HG03159 (cell line): ENCODE data around the gene CRYBB1.

Experiments
- ATAC-seq: cut with Tn5 transposase; IDR thresholded peaks from one replicate; pipeline ENCODE4 v1.9.1; 2021; ENCODE audit warnings: mild to moderate bottlenecking, moderate library complexity; ENCODE audit not compliant: unreplicated experiment

The CRYBB1 gene

DNA sequence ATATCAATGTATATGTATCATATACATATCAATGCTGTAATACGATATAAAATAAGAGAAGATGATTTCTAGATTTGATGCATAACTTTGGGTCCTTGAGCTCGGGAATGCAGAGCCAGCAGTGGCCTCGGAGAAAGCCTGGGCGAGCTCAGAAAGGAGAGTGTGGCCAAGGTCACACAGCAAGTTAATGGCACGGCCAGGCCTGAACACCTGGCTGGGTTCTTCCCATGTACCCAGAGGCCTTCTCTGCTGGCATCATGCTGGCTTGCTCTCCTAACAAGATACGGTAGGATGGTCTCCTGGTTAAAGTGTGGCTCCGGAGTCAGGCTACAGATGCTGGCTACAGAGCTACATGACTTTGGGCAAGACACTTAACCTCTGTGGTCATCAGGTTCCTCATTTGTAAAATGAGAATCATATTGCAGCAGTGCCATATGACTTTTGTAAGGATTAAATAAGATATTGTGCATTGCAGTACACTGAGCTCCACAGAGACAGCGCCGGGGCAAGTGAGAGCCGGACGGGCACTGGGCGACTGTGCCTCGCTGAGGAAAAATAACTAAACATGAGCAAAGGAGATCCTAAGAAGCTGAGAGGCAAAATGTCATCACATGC is 57.8 kb downstream of the CRYBB1 start:
- no peak for ATAC-seq

DNA sequence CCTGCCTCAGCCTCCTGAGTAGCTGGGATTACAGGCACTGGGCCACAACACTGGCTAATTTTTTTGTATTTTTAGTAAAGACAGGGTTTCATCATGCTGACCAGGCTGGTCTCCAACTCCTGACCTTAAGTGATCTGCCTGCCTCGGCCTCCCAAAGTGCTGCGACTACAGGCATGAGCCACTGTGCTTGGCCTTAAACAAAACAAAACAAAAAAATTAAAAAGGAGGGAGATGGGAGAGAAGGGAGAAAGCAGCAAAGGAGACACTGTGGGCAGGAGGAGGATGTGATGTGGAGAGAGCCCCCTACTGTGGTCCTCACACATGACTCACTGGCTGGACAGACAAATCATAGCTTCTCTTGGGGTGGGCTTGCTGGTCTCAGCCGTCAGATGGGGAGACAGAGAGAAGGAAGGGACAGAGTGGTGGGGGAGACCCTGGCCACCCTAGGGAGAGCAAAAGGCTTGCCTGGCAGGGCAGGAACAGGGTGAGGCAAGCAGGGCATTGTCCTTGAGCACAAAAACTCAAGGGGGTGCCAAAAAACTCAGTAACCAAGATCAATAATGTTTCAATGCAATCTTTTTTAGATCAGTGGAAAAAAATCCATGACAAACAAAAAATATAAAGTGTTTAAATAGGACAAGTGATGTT is 59.5 kb downstream of the CRYBB1 start:
- ATAC-seq, result no peak

DNA sequence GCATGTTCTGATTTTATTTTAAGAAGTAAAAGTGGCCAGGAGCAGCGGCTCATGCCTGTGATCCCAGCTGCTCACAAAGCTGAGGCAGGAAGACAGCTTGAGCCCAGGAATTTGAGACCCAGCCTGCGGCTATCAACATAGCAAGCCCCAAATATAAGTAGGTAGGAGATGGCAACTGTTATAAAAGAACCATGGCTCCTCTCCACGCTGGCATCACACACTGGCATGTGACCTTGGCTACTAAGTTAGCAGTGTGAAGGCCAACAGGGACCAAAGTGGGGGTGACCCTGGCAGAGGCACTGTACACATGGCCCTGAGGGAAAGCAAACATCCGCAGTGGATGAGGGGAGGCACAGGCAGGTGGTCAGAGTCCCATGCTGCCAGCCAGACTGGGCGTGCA is 60.9 kb downstream of the CRYBB1 start:
- no peak for ATAC-seq

DNA sequence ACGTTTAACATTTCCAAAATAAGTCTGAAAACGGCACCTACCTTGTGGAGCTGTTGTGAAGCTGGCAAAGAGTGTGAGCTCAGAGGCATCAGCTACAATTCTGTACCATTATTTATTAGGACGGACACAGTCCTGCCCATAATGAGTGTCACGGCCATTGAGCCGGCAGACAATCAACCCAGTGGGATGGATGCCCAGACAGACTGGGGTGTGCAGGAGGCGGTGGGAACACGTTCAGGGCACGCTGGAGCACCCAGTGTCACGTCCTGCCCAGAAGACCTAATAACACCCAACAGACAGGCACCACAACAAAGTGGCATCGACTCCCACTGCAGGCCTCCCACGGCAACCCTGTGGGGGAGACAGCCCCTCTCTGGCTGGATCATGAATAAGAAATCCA is 62.3 kb downstream of the CRYBB1 start:
- no peak for ATAC-seq

DNA sequence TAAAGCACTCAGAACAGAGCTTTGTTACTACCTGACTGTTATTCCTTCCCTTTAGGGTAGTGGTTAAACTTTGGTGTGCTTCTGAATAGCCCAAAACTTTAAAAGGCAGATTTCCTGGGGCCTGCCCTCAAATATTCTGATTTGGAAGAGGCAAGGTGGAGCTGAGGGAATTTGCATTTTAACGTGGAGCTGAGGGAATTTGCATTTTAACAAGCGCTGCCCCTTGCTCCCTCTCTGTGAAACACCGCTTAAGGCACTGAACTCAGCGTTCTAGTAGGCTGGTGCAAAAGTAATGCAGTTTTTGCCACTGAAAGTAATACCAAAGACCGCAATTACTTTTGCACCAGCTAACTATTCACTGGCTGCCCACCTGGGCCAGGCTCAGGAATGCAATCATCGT is 62.9 kb downstream of the CRYBB1 start:
- no peak for ATAC-seq

DNA sequence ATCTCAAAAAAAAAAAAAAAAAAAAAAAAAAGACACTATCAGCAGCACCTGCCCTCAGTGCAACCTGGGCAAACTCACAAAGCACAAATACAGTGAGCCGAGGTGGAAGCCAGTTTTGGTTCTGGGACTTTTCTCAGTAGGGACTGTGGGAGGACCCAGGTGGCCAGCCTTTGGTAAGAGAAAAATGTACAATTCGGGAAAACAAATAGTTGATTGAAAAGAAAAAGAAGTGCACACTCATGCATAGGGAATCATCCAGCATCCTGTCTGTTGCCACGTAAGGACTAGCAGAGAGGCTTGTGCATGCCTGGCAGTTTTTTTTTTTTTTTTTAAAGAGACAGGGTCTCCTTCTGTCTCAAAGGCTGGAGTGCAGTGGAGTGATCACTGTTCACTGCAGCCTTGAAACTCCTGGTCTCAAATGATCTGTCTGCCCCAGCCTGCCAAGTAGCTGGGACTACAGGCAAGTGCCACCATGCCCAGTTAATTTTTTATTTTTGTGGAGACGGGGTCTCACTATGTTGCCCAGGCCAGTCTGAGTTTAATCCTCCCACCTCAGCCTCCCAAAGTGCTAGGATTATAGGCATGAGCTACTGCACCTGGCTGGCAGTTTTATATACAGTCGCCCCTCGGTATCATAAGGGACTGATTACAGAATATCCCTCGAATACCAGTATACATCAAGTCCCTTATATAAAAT is 64.6 kb downstream of the CRYBB1 start:
- ATAC-seq, result no peak

DNA sequence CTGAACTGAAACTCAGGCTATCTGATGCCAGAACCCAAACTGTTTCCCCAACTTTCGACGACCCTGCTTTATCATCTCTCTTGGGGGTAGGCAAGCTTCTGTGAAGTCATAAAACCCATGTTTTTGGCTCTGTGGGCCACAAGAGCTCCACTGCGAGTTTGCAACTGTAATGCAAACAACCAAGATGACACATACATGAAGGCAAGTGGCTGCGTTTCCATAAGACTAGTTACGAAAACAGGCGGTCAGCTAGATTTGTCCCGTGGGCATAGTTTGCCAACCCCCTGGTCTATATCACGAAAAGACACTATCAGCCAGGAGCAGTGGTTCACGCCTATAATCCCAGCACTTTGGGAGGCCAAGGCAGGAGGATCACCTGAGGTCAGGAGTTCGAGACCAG is 65.4 kb downstream of the CRYBB1 start:
- no peak for ATAC-seq

DNA sequence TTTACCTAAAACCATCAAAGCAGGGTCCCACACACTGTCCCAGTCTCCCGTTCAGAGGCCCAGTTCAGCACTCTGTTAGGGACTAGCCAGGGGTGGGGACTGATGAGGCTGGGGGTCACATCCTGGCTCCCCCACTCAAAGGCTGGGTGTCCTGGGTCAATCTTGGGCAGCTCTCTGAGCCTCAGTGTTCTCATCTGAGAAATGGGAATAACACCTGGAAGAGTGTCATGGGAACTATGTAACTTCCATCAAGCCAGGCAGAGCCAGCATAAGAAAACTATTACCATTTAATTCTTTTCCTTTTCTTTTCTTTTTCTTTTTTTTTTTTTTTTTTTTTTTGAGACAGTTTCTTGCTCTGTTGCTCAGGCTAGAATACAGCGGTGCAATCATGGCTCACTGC is 66.3 kb downstream of the CRYBB1 start:
- no peak for ATAC-seq

DNA sequence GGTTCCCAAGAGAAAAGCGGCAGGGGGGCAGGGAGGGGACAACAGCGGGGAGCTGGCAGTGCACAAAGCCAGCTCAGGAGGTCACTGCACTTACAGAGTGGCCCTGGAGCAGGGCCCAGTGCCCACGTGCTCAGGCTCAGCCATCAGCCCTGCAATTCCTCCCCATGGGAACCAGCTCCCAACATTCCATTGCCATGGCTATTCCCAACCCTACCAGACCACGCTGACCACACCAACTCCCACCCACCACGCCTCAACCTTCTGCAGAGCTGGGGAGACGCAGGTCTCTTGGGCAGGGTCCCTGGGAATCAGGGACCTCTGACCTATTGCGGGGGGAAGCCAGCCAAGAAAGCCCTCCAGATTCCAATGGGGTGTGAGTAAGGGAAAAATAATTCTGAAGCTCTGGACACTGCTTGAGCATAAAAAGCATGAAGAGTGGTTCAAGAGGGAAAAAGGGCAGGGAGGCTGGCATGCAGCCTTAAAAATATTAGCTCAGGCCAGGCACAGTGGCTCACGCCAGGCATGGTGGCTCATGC is 67.3 kb downstream of the CRYBB1 start:
- ATAC-seq, result no peak

DNA sequence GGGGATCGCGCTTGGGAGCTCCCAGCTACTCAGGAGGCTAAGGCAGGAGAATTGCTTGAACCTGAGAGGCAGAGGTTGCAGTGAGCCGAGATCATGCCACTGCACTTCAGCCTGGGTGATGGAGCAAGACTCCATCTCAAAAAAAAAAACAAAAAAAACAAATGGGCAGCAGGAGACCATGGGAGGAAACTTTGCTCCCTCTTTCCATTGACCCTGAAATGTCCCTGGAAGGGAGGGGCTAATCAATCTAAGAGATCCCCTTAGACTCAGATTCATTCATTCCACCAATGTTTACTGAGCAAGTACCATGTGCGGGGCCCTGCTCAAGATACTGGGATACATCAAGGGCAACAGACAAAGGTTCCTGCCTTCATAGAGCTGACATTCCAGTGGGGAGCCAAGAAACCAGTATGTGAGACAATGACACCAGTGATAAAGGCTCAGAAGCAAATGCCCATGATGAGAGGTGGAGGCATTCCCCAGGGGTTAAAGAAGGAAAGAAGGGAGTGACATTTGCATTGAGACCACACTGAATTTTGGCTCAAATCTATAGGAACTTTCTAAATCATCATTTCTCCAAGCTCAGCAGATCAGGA is 67.8 kb downstream of the CRYBB1 start:
- no peak for ATAC-seq
